CD4-positive, alpha-beta T cell (primary cell): ENCODE measurements around the gene RNASE8. TPM values are rescaled to one million over a fixed set of nuclear protein-coding genes. Genes with fewer than 3 reads are reported as not detected.

ENCODE experiments used
- ATAC-seq: fragments of 200-7000 bp; cut with Tn5 transposase; one replicate; pipeline ENCODE4 v1.10.0; 2022; ENCODE audit warnings: mild to moderate bottlenecking; ENCODE audit not compliant: poor library complexity
- CTCF ChIA-PET: fragments of 350-600 bp; sonication (Branson Sonifier 250); formaldehyde crosslinking; loops from one replicate; lab custom pipeline; 2021; ENCODE audit warnings: antibody characterized with exemption, inconsistent platforms; lab: Charles Lee
- POLR2A ChIA-PET: fragments of 350-600 bp; sonication (Branson Sonifier 250); formaldehyde crosslinking; loops from one replicate; lab custom pipeline; 2021; ENCODE audit warnings: antibody characterized with exemption, inconsistent platforms; lab: Charles Lee
- DNase-seq, 14 experiments: peaks; one replicate each; pipeline ENCODE4 v3.0.0-alpha.2; 2013 to 2020; ENCODE audit warnings: mixed read lengths in 2 of 14
- H3K27ac ChIP-seq, 2 donors: one replicate each; pipeline versions ENCODE4 v1.5.1 to v1.7.0; 2013; ENCODE audit warnings: low read length in 2 of 2, low read depth in 1 of 2, mild to moderate bottlenecking in 1 of 2
- H3K27me3 ChIP-seq, 2 experiments: 1 replicate in 1 of 2; 2 replicates in 1 of 2; pipeline versions ENCODE4 v1.6.1 to v1.7.0; 2013; ENCODE audit warnings: low read length in 2 of 2, control low read depth in 1 of 2, mild to moderate bottlenecking in 1 of 2, moderate library complexity in 1 of 2; ENCODE audit not compliant: insufficient read depth in 2 of 2, control insufficient read depth in 1 of 2
- H3K36me3 ChIP-seq: one replicate; pipeline ENCODE4 v1.6.1; 2013; ENCODE audit warnings: low read length, control low read depth; ENCODE audit not compliant: insufficient read depth
- H3K4me1 ChIP-seq: one replicate; pipeline ENCODE4 v1.6.1; 2013; ENCODE audit warnings: low read length, control low read depth; ENCODE audit not compliant: insufficient read depth
- H3K4me3 ChIP-seq: one replicate; pipeline ENCODE4 v1.5.1; 2013; ENCODE audit warnings: mild to moderate bottlenecking, low read length, moderate library complexity
- H3K9me3 ChIP-seq, 2 experiments: 1 replicate in 1 of 2; 2 replicates in 1 of 2; pipeline versions ENCODE4 v1.6.1 to v1.7.0; 2013; ENCODE audit warnings: low read length in 2 of 2, mild to moderate bottlenecking in 2 of 2, control low read depth in 1 of 2, moderate library complexity in 1 of 2; ENCODE audit not compliant: control insufficient read depth in 1 of 2, insufficient read depth in 1 of 2
- H3K27ac Mint-ChIP-seq: one replicate; pipeline ENCODE4 v1.8.0; 2020; ENCODE audit warnings: mixed read lengths
- H3K27me3 Mint-ChIP-seq: one replicate; pipeline ENCODE4 v1.8.0; 2021; ENCODE audit warnings: mixed read lengths
- H3K36me3 Mint-ChIP-seq: one replicate; pipeline ENCODE4 v1.8.0; 2021; ENCODE audit warnings: low read depth, mixed read lengths
- H3K4me1 Mint-ChIP-seq: one replicate; pipeline ENCODE4 v1.8.0; 2021; ENCODE audit warnings: low read depth, mixed read lengths
- H3K4me3 Mint-ChIP-seq: one replicate; pipeline ENCODE4 v1.8.0; 2020; ENCODE audit warnings: mild to moderate bottlenecking, mixed read lengths
- H3K9me3 Mint-ChIP-seq: one replicate; pipeline ENCODE4 v1.8.0; 2020; ENCODE audit warnings: mixed read lengths
- CTCF ChIP-seq: fragments of 200-600 bp; IDR thresholded peaks from one replicate; pipeline ENCODE4 v1.8.0; 2022; ENCODE audit warnings: antibody characterized with exemption, mild to moderate bottlenecking
- intact Hi-C, 2 experiments: fragments of 100-400 bp; cut with DNase I in 1 of 2; cut with micrococcal nuclease in 1 of 2; formaldehyde crosslinking; loops; one replicate each; pipeline versions ENCODE4 v1.15.1 to v1.9.0; 2023 to 2025; cut with DNase I, micrococcal nuclease
- total RNA-seq, 174 experiments: library from RNA in 2 of 174; stranded (reverse) in 2 of 174; gene quantifications; one replicate each; pipeline ENCODE4 v1.2.3 and lab custom pipeline; 2021 to 2026

The RNASE8 gene
- total RNA-seq, 2 experiments from 2014 or later: not detected

GRCh38 chr14:21025371-21026273 lies 32.0 kb upstream of the RNASE8 start:
- CTCF ChIA-PET: interaction anchor here (1.1 to 2.6 kb wide), 8 partner anchors 10 to 78 kb away, joined by 3 to 14 read pairs (median 6); no protein-coding TSS in a partner anchor
- POLR2A ChIA-PET: interaction anchor here (1.1 to 2.4 kb wide), 3 partner anchors 10 to 342 kb away, joined by 3 to 19 read pairs (median 3); partner anchors contain the start of gene RNASE4
- ATAC-seq (no peak), DNase-seq (peak in 3 of 14 experiments; percentile 11 to 40 (median 23))
- intact Hi-C loops: no loop called here
- TF ChIP-seq CTCF: no peak
- Mint-ChIP-seq H3K4me1 (peaks cover 21% of the 10 kb centered on the region), H3K36me3 (peaks cover 15% of the 10 kb centered on the region), H3K9me3 (no peaks in the 10 kb centered on the region), H3K4me3 (peak overlapping the region; percentile 93), H3K27ac (peak overlapping the region; percentile 74), H3K27me3 (no peaks in the 10 kb centered on the region)
- Histone ChIP-seq H3K4me3 (peak overlapping the region; percentile 94), H3K27me3 (no peaks in the 10 kb centered on the region), H3K27ac (no peak overlapping the region), H3K4me1 (peaks cover 28% of the 10 kb centered on the region), H3K36me3 (peaks cover 3% of the 10 kb centered on the region), H3K9me3 (no peaks in the 10 kb centered on the region)

- H3K27ac Mint-ChIP-seq: peak overlapping the region; percentile 31
- Histone ChIP-seq H3K36me3 (no peaks in the 10 kb centered on the region), H3K4me3 (no peak overlapping the region), H3K27me3 (no peaks in the 10 kb centered on the region), H3K9me3 (no peaks in the 10 kb centered on the region), H3K4me1 (peaks cover 28% of the 10 kb centered on the region), H3K27ac (no peak overlapping the region)
- no peaks in the 10 kb centered on the region for H3K9me3 Mint-ChIP-seq
- peak overlapping the region; percentile 82 for H3K4me3 Mint-ChIP-seq
- no peak for DNase-seq
- H3K27me3 Mint-ChIP-seq: no peaks in the 10 kb centered on the region
- no peak for TF ChIP-seq CTCF
- ChIA-PET POLR2A (interaction anchor here (1.1 kb wide), 1 partner anchor 11 kb away, joined by 3 read pairs; no protein-coding TSS in a partner anchor), CTCF (interaction anchor here (1.4 to 2.6 kb wide), 5 partner anchors 11 to 66 kb away, joined by 3 to 7 read pairs (median 5); no protein-coding TSS in a partner anchor)
- peaks cover 10% of the 10 kb centered on the region for H3K36me3 Mint-ChIP-seq
- intact Hi-C loops: no loop called here
- H3K4me1 Mint-ChIP-seq: peaks cover 21% of the 10 kb centered on the region
- no peak for ATAC-seq
Observed at GRCh38 chr14:21026274-21026987, 31.2 kb upstream of the RNASE8 start.

- Histone ChIP-seq H3K4me3 (no peak overlapping the region), H3K27me3 (no peaks in the 10 kb centered on the region), H3K27ac (no peak overlapping the region), H3K4me1 (peaks cover 28% of the 10 kb centered on the region), H3K36me3 (no peaks in the 10 kb centered on the region), H3K9me3 (no peaks in the 10 kb centered on the region)
- ChIA-PET POLR2A (no interaction called here), CTCF (interaction anchor here (1.5 to 2.6 kb wide), 4 partner anchors 11 to 56 kb away, joined by 3 to 7 read pairs (median 4); no protein-coding TSS in a partner anchor)
- H3K27me3 Mint-ChIP-seq: no peaks in the 10 kb centered on the region
- TF ChIP-seq CTCF: no peak
- H3K4me1 Mint-ChIP-seq: peaks cover 21% of the 10 kb centered on the region
- H3K27ac Mint-ChIP-seq: peak overlapping the region; percentile 31
- ATAC-seq (no peak), DNase-seq (no peak)
- intact Hi-C loops: no loop called here
- H3K36me3 Mint-ChIP-seq: peaks cover 5% of the 10 kb centered on the region
- H3K9me3 Mint-ChIP-seq: no peaks in the 10 kb centered on the region
- H3K4me3 Mint-ChIP-seq: peak overlapping the region; percentile 82
Observed at GRCh38 chr14:21026988-21027315, 30.7 kb upstream of the RNASE8 start.
